MM.1S (cell line): ENCODE data around the gene CIB4.
"Not testable (repeated sequence)": the region's sequence is repeated elsewhere in the genome, so short reads cannot be mapped to it uniquely, and the experiment has no call there.

Experiments
- DNase-seq: peaks from one replicate; pipeline ENCODE4 v3.0.0-alpha.2; 2015
- H2AFZ ChIP-seq: fragments of 300-600 bp; sonication (generic); 2 replicates; pipeline ENCODE4 v1.6.0; 2016; ENCODE audit warnings: antibody characterized with exemption, low read length
- H3F3A ChIP-seq: fragments of 300-600 bp; sonication (generic); 2 replicates; pipeline ENCODE4 v1.6.1; 2016; ENCODE audit warnings: mild to moderate bottlenecking, antibody characterized with exemption, low read length, moderate library complexity, mixed read lengths; ENCODE audit not compliant: insufficient read depth
- H3K27ac ChIP-seq: fragments of 300-600 bp; sonication (generic); 2 replicates; pipeline ENCODE4 v1.5.1; 2016; ENCODE audit warnings: mild to moderate bottlenecking, low read length
- H3K27me3 ChIP-seq: fragments of 300-600 bp; sonication (generic); replicated peaks from 2 replicates; pipeline ENCODE4 v1.6.0; 2016; ENCODE audit warnings: low read length; ENCODE audit not compliant: insufficient read depth
- H3K36me3 ChIP-seq: fragments of 300-600 bp; sonication (generic); replicated peaks from 2 replicates; pipeline ENCODE4 v1.6.1; 2016; ENCODE audit warnings: mild to moderate bottlenecking, low read length, mixed read lengths; ENCODE audit not compliant: insufficient read depth
- H3K4me1 ChIP-seq: fragments of 300-600 bp; sonication (generic); 2 replicates; pipeline ENCODE4 v1.6.1; 2016; ENCODE audit warnings: low read length, mixed read lengths
- H3K4me2 ChIP-seq: fragments of 300-600 bp; sonication (generic); 2 replicates; pipeline ENCODE4 v1.6.0; 2016; ENCODE audit warnings: low read depth, low read length
- H3K4me3 ChIP-seq: fragments of 300-600 bp; sonication (generic); 2 replicates; pipeline ENCODE4 v1.5.1; 2016; ENCODE audit warnings: low read length, mixed read lengths
- H3K79me2 ChIP-seq: fragments of 300-600 bp; sonication (generic); 2 replicates; pipeline ENCODE4 v1.6.1; 2016; ENCODE audit warnings: mixed run types, low read length, mixed read lengths
- H3K9ac ChIP-seq: fragments of 300-600 bp; sonication (generic); 2 replicates; pipeline ENCODE4 v1.6.1; 2016; ENCODE audit warnings: low read length, mixed read lengths
- H3K9me2 ChIP-seq: fragments of 300-600 bp; sonication (generic); replicated peaks from 2 replicates; pipeline ENCODE4 v1.6.1; 2016; ENCODE audit warnings: mild to moderate bottlenecking, low read length, mixed read lengths; ENCODE audit not compliant: insufficient read depth
- H3K9me3 ChIP-seq: fragments of 300-600 bp; sonication (generic); replicated peaks from 2 replicates; pipeline ENCODE4 v1.6.1; 2016; ENCODE audit warnings: mild to moderate bottlenecking, low read length, mixed read lengths; ENCODE audit not compliant: insufficient read depth
- H4K20me1 ChIP-seq: fragments of 300-600 bp; sonication (generic); 2 replicates; pipeline ENCODE4 v1.6.1; 2016; ENCODE audit warnings: mild to moderate bottlenecking, low read length, moderate library complexity, mixed read lengths; ENCODE audit not compliant: insufficient read depth
- CTCF ChIP-seq: fragments of 300-600 bp; sonication (generic); IDR thresholded peaks from 2 replicates; pipeline ENCODE4 v1.5.1; 2016; ENCODE audit warnings: antibody characterized with exemption, low read length, mixed read lengths
- EZH2 ChIP-seq: fragments of 300-600 bp; sonication (generic); optimal IDR thresholded peaks from 2 replicates; pipeline ENCODE3; 2017; ENCODE audit warnings: low read depth, mild to moderate bottlenecking, antibody characterized with exemption, low read length, mixed read lengths
- EZH2phosphoT487 ChIP-seq: fragments of 300-600 bp; sonication (generic); IDR thresholded peaks from 2 replicates; pipeline ENCODE4 v1.6.1; 2018; ENCODE audit warnings: antibody characterized with exemption, low read length

CIB4 gene

GRCh38 chr2:26668041-26668440, 26.9 kb upstream of the CIB4 start:
- Histone ChIP-seq H3K27me3 (peaks cover 82% of the 10 kb centered on the region), H3K9ac (no peak overlapping the region), H3F3A (no peaks in the 10 kb centered on the region), H3K36me3 (no peaks in the 10 kb centered on the region), H3K79me2 (no peaks in the 10 kb centered on the region), H3K27ac (no peak overlapping the region), H3K4me2 (no peak overlapping the region), H4K20me1 (no peaks in the 10 kb centered on the region), H3K9me2 (no peaks in the 10 kb centered on the region), H3K9me3 (no peaks in the 10 kb centered on the region), H2AFZ (no peak overlapping the region), H3K4me3 (no peak overlapping the region), H3K4me1 (no peaks in the 10 kb centered on the region)
- TF ChIP-seq CTCF = no peak
- no peak for TF ChIP-seq EZH2phosphoT487
- no peak for TF ChIP-seq EZH2
- no peak for DNase-seq

- Histone ChIP-seq H3K4me1 (no peaks in the 10 kb centered on the region), H3K36me3 (no peaks in the 10 kb centered on the region), H3K4me2 (no peak overlapping the region), H3F3A (no peaks in the 10 kb centered on the region), H3K9me2 (no peaks in the 10 kb centered on the region), H3K27me3 (peaks cover 74% of the 10 kb centered on the region), H4K20me1 (no peaks in the 10 kb centered on the region), H3K9me3 (no peaks in the 10 kb centered on the region), H3K79me2 (no peaks in the 10 kb centered on the region), H3K27ac (no peak overlapping the region), H3K4me3 (no peak overlapping the region), H3K9ac (no peak overlapping the region), H2AFZ (no peak overlapping the region)
- TF ChIP-seq CTCF (no peak), EZH2phosphoT487 (no peak), EZH2 (no peak)
- no peak for DNase-seq
Measured at GRCh38 chr2:26666671-26667070, 25.5 kb upstream of the CIB4 start.

GRCh38 chr2:26665296-26665695, 24.1 kb upstream of the CIB4 start:
- H2AFZ ChIP-seq, H3K4me3 ChIP-seq, H3K9me3 ChIP-seq, H3K4me1 ChIP-seq, H3K9me2 ChIP-seq, DNase-seq, H3K4me2 ChIP-seq, H4K20me1 ChIP-seq, H3K27ac ChIP-seq, H3K36me3 ChIP-seq, H3K79me2 ChIP-seq, H3K9ac ChIP-seq, H3F3A ChIP-seq: not testable (repeated sequence)
- H3K27me3 ChIP-seq = peaks cover 72% of the 10 kb centered on the region

DNA sequence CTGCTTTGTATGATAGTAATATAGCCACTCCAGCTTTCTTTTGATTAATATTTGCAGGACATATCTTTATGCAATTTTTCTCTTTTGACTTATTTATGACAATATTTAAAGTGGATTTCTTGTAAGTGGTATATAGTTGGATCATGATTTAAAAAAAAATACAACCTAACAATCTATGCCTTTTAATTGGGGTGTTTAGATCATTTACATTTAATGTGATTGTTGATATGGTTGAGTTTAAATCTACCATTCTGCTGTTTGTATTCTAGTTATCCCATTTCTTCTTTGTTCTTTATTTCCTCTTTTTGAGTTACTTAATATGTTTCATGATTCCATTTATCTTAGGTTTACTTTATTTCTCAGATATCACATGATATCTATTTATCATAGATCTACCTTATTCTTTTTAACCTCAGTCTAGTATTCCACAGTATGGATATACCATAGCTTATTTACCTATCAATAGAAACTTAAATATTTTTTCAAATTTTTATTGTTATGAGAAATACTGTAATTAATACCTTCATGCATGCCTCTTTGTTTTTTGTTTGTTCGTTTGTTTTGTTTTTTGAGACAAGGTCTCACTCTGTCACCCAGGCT, 19.3 kb upstream of the CIB4 start:
- H2AFZ ChIP-seq = no peak overlapping the region
- H3K27me3 ChIP-seq = peaks cover 63% of the 10 kb centered on the region
- H3K4me3 ChIP-seq = no peak overlapping the region
- TF ChIP-seq EZH2phosphoT487 = no peak
- TF ChIP-seq EZH2 = no peak
- TF ChIP-seq CTCF = no peak
- H3K4me1 ChIP-seq = no peaks in the 10 kb centered on the region
- no peaks in the 10 kb centered on the region for H3F3A ChIP-seq
- no peaks in the 10 kb centered on the region for H3K79me2 ChIP-seq
- no peak overlapping the region for H3K9ac ChIP-seq
- no peaks in the 10 kb centered on the region for H3K9me3 ChIP-seq
- H3K9me2 ChIP-seq = no peaks in the 10 kb centered on the region
- no peak overlapping the region for H3K4me2 ChIP-seq
- no peaks in the 10 kb centered on the region for H4K20me1 ChIP-seq
- no peaks in the 10 kb centered on the region for H3K36me3 ChIP-seq
- no peak overlapping the region for H3K27ac ChIP-seq
- DNase-seq = no peak
